GM13976 (cell line): ENCODE data around the gene POLA1.
A peak's percentile ranks its signal among the peaks of the same experiment; 100 is the strongest.

Source experiments
- DNase-seq: peaks from one replicate; pipeline ENCODE4 v3.0.0; 2012; ENCODE audit warnings: low spot score
- in situ Hi-C: fragments of 300-500 bp; cut with MboI; formaldehyde crosslinking; loops from one replicate; pipeline ENCODE4 v1.12.0; 2022; ENCODE audit warnings: low sequenced_read_pairs, mixed read lengths, inconsistent platforms; ENCODE audit not compliant: unreplicated experiment
- TF ChIP-seq, protein P1 (sequence below): IDR thresholded peaks from 2 replicates; pipeline ENCODE4 v1.5.1; 2012; ENCODE audit warnings: borderline replicate concordance, mild to moderate bottlenecking; ENCODE audit not compliant: insufficient read depth; ENCODE audit errors: extremely low read depth, missing control alignments, control extremely low read depth

Gene POLA1

DNA sequence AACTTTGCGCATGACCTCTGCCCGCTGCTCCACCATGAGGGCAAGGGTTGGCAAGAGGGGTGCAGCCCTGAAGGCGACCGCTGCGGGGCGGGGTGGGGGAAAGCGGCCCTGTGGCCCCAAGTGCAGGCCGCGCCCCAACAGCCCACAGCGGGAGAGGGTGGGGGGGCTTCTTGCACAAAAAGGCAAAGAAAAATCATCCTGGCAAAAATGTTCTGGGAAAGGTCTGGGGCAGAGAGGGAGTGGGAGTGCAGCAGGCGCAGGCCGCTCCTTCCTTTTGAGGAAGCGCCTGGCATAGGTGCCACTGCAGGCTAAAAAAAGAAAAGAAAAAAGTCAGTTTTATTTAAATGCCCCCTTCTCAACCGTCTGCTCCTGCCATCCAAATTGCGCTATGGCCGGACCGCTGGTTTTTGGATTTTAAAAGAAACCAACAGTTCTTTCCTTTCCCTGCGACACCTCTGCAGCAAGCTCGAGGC, 320.7 kb downstream of the POLA1 start:
- no peak for DNase-seq
- in situ Hi-C loops = no loop called here
- TF ChIP-seq, protein P1, sequence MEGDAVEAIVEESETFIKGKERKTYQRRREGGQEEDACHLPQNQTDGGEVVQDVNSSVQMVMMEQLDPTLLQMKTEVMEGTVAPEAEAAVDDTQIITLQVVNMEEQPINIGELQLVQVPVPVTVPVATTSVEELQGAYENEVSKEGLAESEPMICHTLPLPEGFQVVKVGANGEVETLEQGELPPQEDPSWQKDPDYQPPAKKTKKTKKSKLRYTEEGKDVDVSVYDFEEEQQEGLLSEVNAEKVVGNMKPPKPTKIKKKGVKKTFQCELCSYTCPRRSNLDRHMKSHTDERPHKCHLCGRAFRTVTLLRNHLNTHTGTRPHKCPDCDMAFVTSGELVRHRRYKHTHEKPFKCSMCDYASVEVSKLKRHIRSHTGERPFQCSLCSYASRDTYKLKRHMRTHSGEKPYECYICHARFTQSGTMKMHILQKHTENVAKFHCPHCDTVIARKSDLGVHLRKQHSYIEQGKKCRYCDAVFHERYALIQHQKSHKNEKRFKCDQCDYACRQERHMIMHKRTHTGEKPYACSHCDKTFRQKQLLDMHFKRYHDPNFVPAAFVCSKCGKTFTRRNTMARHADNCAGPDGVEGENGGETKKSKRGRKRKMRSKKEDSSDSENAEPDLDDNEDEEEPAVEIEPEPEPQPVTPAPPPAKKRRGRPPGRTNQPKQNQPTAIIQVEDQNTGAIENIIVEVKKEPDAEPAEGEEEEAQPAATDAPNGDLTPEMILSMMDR = no peak

DNA sequence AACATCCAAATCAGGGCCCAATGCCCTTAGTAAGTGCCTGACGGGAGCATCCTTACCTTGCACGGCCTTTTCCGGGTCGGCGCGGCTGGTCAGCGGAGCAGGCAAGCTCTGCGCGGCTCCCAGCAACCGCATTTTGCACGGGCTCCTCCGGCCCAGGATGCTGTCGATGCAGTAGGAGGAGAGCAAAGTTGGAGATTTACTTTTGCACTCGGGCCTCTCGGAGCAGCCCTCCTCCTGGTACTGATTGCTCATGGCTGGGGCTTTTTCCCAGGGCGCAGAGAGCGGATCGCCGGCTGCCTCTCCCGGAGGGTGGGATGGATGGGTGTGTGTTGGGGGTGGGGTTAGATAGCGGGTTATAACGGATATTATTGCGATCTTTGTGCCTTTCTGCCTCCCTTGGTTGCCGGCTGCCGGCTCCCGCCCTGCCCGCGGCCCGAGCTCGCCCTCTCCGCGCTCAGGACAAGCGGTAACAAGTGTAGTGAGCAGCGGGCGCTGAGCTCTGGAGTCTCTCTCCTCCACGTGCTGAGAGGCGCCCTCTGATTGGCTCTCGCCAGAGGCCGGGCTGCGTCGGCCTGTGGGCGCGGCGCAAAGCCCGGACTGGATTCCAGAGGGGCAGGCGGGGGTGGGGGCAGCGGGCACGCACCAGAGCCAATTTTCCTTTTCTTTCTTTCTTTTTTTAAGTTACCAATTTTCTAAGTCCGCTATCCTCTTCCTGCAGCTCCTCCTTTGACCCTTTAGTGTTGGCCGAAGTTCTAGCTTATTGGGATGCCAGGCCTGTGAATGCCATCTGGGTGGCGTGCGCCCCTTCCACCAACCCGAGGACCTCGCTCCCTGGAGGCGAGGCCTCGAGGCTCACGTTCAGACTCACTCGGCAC, 322.0 kb downstream of the POLA1 start, which contains the start of gene ARX:
TSS of gene ARX (minus strand) at position 480 of the 875 bp plus-strand sequence. CDS start at position 252, 228 bp downstream.
- in situ Hi-C loops = no loop called here
- TF ChIP-seq, protein P1 = no peak
- DNase-seq = peak; percentile 62

DNA sequence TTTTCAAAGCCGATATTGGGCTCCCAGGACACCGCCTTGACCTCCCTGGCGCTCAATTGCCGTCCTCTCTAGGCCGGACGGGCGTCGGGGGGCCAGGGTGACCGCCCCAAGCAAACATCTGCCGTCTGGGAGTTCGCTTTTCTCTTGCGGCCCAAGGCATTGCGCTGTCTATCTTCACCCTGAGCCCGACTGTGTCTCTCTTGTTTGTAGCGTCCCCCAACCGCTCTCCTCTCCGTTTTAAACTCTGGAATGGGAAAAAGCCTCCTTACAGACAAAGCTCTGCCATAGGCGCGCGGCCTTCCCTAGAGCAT, 322.6 kb downstream of the POLA1 start:
- DNase-seq = no peak
- in situ Hi-C loops = no loop called here
- TF ChIP-seq, protein P1 = no peak

DNA sequence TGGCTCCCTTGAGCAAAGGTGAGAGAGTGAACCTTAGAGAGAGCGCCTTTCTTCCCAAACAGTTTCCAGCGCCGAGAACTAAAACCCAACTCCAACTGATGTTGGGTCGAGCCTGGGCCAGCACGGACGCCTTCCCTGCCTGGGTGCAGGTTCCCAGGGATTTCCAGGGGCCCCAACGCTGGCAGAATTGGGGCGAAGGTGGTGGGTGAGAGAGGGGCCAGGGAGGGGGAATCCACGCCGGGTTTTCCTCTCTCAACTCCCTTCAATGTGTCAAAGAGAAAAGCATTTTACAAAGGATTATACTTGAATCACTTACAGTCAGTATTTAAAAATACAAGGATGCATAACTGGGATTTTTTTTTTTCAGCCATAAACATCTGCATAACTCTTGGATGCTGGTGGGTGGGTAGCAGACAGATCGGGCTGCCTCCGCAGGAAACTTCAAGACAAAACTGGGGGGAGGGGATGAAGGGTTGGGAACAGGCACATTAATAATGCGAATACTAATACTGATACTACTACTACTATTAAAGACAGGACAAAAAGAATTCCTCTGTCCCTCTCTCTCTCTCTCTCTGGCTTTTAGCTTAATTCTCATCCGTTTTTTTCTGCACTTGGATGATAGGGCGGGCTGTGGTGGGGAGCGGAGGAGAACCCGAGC, 323.4 kb downstream of the POLA1 start:
- DNase-seq = no peak
- in situ Hi-C loops = no loop called here
- TF ChIP-seq, protein P1 = no peak

DNA sequence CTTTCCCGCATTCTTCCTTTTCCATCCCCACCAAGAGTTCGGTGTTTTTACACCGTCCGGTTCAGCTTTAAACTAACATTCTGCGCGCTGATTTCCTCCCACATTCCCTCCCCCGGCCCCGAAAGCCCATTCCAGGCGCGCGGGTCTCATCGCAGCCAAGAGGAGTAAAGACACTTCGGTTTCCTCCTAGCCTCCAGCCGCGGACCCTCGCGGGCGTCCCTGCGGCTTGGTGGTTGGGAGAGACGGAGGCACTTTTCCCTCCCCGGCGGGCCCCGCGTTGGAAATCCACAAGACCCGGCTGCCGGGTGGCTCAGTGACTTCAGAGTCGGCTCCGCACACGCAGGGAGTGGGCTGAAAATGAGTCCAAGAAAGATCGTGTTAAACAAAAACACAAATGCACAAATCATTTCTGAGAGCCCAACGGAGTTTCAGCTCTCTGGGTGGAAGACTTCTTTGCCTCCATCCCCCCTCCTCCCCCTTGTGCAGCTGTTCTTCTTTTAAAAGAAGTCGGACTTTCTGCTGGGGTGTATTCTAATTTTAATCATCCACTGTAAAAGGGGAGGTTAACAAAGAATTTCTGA, 324.0 kb downstream of the POLA1 start:
- in situ Hi-C loops = no loop called here
- TF ChIP-seq, protein P1 = no peak
- no peak for DNase-seq

DNA sequence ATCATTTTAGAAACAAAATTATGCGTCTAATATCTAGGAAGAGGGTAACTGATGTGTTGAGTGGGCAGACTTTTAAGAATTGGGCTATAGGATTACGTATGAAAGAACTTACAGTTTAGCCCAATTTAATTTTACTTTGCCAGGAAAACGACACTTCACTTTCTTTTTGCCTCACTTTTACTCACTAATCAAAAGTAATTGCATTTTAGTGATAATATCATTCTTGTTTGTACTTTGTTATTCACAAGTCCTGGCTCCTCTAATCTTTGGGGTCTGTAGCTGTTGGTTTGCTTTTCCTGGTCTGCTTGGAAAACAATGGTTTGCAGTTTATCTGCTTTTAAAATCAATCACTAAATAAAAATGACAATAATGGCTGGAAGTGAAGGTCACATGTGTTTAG, 325.0 kb downstream of the POLA1 start:
- in situ Hi-C loops = no loop called here
- DNase-seq = no peak
- TF ChIP-seq, protein P1 = no peak
